Embryonic facial prominence (tissue), 1 donor: ENCODE measurements around the gene DHPS.
"Not testable (repeated sequence)": the region's sequence is repeated elsewhere in the genome, so short reads cannot be mapped to it uniquely, and the experiment has no call there.

Experiments used
- DNase-seq: peaks from one replicate; pipeline ENCODE4 v3.0.0-alpha.2; 2016; ENCODE audit errors: extremely low spot score

DHPS gene

GRCh38 chr19:12681074-12681987 lies at the start of gene DHPS:
Gene DHPS (minus strand): TSS chr19:12681880. CDS start chr19:12681766, 114 bp downstream.
- peak; percentile 96 for DNase-seq

- DNase-seq = no peak
These were observed 49.7 kb upstream of the DHPS start for GRCh38 chr19:12731337-12731736.

- no peak for DNase-seq
These were observed 48.4 kb upstream of the DHPS start for GRCh38 chr19:12730064-12730463.

DNA sequence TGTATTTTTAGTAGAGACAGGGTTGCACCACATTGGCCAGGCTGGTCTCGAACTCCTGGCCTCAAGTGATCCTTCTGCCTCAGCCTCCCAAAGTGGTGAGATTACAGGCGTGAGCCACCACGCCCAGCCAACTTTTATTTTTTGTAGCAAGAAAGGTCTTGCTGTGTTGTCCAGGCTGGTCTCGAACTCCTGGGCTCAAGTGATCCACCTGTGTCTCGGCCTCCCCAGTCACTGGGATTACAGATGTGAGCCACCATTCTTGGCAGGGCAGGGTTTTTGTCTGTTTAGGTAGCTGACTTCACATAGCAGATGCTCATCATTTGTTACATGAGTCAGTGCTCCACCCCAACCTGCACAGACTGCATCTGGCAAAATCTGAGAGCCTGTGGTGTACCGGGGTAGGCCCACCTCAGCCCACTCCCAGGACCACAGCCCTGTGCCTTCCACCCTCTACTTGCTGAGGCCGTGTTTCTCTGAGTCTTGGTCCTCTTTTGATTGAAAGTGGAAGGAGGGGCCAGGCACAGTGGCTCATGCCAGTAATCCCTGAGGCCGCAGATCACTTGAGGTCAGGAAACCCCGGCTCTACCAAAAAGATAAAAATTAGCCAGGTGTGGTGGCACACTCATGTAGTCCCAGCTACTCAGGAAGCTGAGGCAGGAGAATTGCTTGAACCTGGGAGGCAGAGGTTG lies 46.2 kb upstream of the DHPS start:
- no peak for DNase-seq

DNA sequence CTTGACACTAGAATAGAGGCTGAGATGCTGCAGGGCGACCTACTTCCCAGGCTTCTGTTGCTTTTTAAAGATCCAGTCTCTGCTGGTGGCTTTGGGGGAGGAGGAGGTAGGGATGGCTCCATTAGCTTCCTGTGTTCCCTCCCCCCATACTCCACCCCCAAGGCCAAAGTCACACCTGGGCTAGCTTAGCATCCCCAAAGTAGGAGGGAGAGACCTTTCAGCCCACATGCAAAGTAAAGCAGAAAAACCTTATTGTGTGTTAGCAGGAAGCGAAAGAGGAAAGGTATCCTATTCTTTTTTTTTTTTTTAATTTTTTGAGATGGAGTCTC lies 45.3 kb upstream of the DHPS start:
- no peak for DNase-seq

GRCh38 chr19:12725612-12726011 lies 43.9 kb upstream of the DHPS start:
- not testable (repeated sequence) for DNase-seq

DNA sequence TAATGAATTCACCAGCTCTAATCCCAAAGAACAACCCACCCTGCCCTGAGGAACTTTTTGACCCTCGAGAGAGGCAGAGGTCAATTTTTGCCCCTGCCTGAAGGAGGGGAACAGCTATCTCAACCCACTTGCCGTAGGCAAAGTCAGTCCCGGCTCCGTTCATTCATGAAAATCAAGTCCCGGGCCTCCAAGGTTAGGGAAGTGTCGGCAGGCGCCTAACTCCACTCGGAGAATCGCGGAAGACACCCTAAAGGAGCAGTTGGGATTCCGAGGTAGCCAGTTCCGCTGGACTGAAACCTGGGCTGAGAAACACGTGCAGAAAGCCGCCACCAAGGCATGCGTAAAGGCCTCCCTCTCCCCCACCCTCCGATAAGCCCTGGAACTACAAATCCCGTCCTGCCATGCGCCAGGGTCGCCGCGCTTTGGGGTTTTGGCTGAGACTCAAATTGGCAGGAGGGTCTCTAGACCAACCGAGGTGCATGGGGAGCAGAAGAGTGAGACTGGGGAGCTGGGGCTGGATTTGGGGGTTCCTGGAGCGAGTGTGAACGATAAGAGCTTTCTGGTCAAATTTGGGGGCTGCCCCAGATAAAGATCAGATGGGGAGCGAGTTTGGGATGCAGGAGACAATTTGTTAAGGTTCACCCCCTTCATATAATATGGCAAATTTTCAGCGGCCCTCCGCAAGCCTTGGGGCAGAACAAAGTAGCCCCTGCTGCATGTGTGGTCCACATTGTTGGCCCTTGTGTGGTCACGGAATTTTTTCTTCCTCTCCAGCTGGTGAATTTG lies 42.2 kb upstream of the DHPS start, which contains the start of gene TNPO2:
TSS of gene TNPO2 (minus strand) at position 292 of the 786 bp plus-strand sequence. CDS start 2,955 bp downstream, outside the sequence.
- peak; percentile 43 for DNase-seq

DNA sequence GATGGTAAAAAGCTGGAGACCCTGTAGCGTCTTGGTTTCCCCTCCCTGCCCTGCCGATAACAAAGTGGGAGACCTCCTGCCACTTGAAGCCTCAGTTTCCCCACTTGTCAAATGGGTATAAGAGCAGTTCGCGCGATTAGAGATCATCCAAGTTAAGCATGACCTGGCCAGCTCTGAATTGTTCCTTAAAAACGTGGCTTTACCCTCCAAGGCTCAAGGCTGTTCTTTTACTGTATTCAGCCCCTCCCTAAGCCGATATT lies 41.6 kb upstream of the DHPS start:
- no peak for DNase-seq

DNA sequence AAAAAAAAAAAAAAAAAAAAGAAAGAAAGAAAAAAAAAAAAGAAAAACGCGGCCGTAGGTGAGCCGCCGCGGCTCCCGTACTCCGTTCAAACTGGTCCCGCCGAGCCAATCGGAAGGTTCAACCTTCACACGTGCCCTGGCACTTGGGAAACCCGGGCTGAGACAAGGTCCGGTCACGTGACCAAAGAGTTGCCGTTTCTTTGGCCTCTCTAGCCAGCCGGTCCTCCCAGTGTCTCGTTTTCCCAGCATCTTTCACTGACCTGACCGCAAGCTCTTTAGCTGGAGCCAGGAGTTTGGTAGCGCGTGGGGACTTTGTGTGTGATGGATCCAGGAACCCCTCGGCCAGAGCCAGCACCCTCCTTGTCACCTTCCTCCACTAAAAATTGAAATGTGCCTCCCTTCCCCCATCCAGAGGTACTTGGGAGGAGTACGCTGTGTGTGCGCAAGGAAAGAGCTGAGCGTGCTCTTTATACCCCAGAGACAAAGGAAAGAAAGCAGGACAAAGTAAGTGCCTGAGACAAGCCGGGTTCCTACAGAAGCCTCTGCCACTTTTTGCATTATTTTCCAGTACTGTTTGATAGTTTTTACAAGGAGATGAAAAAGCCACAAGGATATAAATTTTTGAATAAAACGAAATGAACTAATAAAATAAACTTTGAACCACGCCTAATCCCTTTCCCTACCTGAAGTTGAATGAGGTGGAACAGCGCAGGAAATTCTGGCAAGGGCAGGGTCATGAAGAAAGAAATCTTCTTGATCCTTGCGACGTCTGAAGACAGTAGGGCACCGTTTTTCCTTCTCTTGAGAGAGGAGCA lies 41.1 kb upstream of the DHPS start:
- DNase-seq = peak; percentile 97

DNA sequence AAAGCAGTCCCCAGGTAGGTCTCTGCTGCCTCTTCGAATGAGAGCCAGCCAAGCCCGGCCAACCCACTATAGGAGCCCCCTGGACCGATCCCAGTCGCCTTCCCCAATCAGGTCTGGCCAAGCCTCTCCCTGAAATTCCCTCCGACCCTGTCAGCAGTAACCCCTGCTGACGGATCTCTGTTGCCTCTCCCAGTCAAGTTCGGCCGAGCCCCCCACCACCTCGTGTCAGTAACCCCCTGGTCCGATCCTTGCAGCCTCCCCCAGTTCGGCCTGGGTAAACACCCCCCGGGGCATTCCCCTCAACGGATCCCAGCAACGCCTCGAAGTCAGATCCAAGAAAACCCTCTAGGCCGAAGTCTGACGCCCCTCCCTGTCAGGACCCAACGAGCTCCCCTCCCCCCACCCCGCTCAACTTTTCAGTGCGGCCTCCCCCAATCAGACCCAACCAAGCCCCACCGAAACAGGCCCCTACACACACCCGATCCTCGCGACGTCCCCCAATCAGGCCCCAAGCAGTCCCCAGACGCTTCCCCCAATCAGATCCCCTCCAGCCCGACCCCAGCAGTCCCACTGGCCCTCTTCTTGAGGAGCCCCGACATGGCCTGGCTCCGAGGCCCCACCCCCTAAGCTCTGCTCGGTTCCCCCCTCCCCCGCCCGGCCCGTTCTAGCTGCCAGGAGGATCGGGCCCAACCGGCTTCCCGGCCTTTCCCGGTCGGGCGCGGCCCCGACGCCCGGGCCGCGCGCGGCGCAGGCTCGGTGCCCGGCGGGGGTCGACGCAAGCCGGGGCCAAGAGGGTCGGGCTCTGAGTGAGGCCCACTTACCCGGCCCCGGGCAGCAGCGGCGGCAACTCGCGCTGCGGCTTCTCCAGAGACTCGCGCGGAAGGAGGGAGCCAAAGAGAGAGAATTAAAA lies 40.2 kb upstream of the DHPS start:
- peak; percentile 66 for DNase-seq

DNA sequence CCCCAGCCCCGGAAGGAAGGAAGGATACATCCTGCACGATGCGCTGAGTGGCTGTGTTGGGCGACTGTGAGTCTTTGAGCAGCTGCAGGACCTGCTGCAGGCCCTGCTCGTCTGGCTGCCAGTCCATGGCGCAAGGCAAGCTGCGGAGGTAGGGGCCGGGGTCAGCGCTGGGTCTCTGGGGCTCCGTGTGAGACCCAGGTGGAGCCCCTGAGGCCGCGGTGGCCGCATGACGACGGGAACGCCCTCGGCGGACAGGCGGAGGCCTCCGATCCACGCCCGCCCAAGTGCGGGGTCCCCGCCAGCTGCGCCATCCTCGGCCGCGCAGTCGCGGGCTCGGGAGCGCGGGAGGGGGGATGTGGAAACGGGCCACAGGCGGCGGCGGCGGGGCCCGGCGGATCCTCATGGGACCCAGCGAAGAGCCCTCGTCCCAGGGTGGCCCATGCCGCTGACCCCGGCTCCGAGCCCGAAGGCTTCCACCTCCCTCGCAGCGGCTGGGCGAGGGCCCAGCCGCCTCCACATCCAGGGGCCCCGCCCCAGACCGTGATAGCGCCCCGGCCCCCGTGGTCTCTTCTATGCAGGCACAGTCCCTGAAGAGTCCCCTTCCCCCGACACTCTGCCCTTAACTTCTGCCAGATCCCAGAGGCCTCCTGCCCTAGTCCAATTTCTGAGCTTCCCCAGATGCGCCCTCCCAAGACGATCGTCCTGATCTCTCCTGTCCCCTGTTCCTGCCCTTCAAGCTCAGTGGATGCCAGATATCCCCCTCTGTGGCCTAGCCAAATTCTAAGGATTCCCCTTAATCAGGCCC lies 39.4 kb upstream of the DHPS start:
- DNase-seq = no peak

- DNase-seq = no peak
These were observed 38.6 kb upstream of the DHPS start for GRCh38 chr19:12720296-12720695.

DNA sequence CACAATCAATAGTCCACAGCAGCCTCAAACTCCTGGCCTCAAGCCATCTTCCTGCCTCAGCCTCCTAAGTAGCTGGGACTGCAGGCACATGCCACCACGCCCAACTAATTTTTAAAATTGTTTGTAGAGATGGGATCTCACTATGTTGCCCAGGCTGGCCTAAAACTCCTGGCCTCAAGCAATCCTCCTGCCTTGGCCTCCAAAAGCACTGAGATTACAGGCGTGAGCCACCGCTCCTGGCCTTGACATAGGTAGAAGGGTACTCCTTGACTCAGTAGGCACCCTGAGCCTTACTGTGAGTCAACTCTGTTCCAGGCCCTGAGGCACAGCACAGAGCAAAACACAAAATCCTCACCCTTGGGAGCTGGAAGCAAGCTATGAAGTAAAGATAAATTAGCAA lies 34.2 kb upstream of the DHPS start:
- DNase-seq = no peak

DNA sequence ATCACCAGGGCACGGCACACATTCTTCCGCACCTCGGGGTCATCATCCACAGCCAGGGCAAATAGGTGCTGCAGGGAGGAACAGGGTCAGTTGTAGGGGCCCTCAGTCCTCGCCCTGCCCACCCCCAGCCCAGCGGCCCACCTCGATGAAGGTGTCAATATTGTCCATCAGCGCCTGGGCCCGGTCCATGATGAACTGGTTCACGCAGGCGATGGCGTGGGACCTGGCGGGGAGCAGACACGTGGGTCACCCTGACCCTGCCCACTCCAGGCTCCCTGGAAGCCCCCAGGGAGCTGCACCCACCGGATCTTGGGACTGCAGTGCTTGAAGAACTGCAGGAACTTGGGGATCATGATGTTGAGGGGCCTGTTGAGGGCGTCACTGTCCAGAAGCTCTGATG lies 33.4 kb upstream of the DHPS start:
- DNase-seq = no peak

GRCh38 chr19:12713304-12713703 lies 31.6 kb upstream of the DHPS start:
- not testable (repeated sequence) for DNase-seq

GRCh38 chr19:12712077-12712476 lies 30.4 kb upstream of the DHPS start:
- DNase-seq = not testable (repeated sequence)

- no peak for DNase-seq
These were observed 29.5 kb upstream of the DHPS start for GRCh38 chr19:12711187-12711586.

DNA sequence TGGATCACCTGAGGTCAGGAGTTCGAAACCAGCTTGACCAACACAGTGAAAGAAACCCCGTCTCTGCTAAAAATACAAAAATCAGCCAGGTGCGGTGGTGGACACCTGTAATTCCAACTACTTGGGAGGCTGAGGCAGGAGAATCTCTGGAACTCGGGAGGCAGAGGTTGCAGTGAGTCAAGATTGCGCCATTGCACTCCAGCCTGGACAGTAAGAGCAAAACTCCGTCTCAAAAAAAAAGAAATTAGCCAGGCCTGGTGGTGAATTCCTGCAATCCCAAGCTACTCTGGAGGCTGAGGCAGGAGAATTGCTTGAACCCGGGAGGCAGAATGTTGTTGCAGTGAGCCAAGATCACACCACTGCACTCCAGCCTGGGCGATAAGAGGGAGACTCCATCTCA lies 27.0 kb upstream of the DHPS start:
- no peak for DNase-seq

DNA sequence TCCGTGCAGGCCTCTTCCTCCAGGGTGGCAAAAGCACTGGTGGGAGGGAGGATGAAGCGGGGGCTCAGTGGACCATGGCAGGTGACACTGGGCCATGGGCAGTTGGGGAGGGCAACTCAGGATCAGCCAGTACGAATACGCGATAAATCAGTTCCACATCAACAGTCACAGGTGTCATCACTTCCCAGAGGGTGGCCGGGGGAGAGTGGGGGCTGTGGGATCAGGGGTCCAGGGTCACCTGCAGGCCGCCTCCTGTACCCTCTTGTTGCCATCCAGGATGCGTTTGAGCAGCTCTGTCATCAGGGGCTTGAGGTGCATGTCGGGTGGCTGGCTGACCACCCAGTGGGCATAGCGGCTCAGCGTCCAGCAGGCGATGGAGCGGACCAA lies 24.6 kb upstream of the DHPS start:
- DNase-seq = no peak
